GM19455 (cell line): ENCODE data around the gene GNS.

Source experiments
- ATAC-seq: cut with Tn5 transposase; IDR thresholded peaks from one replicate; pipeline ENCODE4 v1.9.1; 2021; ENCODE audit not compliant: unreplicated experiment

GNS gene

DNA sequence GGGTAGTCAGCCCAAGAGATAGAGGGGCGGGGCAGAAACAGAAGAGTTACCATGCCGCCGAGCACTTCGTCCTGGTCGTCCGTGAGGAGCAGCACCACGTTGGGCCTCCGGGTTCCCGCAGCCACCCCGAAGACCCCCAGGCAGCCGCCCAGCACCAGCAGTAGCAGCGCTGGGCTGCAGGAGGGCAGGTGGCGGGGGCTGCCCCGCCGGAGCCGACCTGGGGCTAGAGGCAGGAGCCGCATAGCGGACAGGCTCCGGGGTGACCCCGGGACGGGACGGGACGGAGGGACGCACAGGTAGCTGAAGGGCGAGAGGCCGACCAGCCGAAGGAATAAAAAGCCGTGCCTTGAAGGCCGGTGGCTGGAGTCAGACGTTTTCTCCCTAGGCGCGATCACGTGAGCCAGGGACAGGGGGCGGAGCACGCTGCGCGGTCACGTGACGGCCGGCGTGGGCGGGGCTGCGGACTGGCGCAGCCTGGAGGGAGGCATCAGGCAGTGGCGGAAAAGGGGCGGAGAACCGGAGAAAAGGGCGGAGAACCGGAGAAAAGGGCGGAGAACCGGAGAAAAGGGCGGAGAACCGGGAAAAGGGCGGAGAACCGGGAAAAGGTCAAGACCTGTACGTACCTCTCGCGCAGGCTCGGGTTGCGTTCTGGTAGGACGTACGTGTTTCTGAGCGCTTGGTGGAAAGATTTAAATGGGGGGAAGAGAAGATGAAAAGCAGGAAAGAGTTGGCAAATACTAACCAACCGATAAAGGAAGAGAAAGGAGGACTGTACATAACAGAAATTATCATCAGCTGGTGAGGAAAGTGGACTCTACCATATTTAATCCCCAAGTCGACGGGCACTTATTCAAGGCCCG lies at the start of gene GNS:
Gene GNS, minus strand, starts transcription at position 372 of the 860 bp plus-strand sequence. Its CDS starts 130 bp downstream, at position 242.
- peak; percentile 82 for ATAC-seq

DNA sequence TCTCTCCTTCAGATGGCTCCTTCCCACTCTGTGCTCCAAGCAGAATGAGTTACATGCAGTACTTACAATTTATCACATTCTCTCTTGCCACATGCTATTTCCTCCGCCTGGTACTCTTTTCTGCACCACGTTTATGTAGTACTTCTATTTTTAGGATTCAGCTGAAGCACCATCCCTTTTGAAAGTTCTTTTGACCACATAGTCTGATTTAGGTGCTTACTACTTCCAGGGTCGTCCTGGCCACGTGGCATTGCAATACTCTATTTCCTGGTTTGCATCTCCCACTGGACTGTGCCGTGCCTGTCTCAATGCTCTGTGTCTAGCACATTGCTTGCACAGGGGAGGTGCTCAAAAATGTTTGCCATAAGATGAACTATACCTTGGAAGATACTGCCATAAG lies 48.9 kb upstream of the GNS start:
- no peak for ATAC-seq

DNA sequence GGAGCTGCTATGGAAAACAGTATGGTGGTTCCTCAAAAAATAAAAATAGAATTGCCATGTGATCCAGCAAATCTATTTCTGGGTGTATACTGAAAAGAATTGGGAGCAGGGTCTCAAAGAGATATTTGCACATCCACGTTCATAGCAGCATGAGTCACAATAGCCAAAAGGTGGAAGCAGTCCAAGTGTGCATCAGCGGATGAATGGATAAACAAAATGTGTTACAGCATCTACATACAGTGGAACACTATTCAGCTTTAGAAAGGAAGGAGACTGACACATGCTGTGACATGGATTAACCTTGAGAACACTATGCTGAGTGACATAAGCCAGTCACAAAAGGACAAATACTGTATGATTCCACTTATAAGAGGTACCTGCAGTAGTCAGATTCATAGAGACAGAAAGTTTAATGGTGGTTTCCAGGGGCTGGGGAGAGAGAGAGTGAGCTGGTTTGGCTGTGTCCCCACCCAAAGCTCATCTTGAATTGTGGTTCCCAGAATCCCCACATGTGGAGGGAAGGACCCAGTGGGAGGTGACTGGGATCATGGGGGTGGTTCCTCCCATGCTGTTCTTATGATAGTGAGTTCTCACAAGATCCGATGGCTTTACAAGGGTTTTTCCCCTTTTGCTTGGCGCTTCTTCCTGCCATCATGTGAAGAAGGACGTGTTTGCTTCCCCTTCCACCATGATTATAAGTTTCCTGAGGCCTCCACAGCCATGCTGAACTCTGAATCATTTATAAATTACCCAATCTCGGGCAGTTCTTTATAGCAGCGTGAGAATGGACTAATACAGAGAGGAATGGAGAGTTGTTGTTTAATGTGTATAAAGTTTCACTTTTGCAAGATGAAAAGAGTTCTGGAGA lies 47.6 kb upstream of the GNS start:
- ATAC-seq, result no peak

DNA sequence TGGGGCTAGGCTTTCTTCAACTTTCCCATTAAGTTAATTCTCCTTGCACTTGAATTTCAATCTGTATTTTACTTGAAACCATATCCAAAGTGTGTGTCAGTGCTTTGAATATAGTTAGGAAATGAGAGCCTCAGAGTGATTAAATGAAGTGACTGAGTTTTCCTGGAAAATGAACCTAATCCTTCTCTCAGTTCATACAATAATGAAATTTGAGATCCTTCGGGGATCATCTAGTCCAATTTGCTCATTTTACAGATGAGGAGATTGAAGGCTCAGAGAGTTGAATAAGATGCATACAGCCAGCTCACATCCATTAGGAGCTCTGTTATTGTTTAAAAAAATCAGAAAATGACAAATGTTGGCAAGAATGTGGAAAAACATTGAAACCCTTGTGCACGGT lies 47.0 kb upstream of the GNS start:
- no peak for ATAC-seq

DNA sequence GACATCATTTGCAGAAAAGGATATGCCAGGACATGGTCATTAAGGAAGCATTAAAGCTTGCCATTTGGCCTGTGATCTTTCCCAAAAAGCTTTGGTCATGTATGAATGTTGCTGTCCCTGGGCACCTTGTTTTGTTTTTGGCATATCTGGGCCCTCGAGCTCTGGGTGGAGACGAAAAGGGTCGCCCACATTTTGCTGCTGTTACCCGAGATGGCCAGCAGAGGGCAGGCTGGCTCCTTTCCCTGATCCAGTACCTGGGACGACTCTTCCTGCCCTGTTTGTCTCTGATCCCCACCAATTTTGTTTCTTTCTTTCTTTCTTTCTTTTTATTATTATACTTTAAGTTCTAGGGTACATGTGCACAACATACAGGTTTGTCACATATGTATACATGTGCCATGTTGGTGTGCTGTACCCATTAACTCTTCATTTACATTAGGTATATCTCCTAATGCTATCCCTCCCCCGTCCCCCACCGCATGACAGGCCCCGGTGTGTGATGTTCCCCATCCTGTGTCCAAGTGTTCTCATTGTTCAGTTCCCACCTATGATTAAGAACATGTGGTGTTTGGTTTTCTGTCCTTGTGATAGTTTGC lies 43.1 kb upstream of the GNS start:
- peak; percentile 57 for ATAC-seq

DNA sequence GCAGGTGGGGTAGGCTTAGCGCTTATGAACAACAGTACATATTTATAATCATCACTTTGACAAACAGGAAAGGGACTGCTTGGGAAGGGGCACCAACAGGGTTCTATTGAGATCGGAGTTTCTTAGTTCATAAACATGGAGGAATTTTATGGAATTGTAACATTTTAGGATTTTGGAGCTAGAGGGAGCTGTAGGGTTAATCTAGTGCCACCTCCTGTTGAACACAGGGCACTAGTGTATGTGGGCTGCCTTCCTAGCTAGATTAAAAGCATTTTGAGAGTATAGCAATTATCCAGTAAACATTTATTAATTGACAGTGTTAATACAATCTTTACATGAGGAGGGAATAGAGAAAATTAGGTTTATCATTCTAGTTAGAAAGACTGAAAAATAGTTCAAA lies 42.2 kb upstream of the GNS start:
- ATAC-seq, result no peak

DNA sequence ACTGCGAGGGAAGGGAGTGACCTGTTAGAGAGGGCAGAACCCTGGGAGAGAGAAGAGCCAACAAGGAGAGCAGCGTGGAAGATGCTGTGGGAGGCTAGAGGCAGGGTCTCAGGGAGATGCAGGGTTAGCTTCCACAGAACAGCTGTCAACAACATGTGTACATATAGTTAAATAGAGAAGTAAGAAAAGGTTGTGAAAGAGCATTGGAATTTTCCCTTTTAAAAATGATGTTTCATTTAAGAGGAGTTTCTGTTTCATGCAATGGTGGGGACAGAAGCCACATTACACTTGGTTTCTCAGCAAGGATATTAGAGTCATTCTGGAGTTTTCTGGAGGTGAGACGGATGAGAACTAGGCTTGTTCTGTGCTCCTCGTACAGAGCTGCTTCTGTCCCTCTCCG lies 41.4 kb upstream of the GNS start:
- no peak for ATAC-seq

DNA sequence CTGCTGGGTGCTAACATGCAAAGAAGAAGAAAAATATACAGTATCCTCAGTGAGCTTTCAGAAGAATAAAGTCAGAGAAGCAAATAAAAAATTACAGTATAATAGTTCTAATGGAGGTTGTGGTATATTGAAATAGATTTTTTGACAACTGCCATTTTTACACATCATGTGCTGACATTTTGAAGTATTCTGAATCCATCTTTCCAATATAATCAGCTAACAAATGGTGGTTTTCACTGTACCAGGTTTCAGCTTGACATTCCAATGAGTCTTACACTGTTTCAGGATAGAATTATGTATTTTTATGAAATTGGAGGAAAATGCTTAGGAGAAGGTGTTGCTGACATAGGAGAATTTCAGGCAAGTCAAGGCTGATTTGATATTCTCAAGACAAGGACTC lies 39.0 kb upstream of the GNS start:
- ATAC-seq, result no peak

DNA sequence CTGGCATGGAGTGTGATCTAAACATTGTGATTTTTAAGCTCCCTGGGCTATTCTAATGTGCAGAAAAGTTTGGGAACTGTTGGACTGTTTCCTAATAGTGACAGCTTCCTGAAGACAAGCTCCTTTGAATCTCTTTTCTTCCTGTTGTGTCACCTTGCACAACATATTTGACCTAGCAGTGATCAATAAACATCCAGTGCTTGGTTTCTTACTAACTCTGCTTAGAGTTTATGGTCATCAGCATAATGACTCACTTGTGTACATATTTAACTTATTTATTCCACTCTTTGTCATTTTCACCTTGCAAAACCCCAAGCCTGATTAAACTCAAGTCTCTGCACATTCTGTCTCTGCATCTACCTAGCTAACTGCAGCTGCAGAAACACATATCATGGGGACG lies 38.0 kb upstream of the GNS start:
- ATAC-seq, result no peak

DNA sequence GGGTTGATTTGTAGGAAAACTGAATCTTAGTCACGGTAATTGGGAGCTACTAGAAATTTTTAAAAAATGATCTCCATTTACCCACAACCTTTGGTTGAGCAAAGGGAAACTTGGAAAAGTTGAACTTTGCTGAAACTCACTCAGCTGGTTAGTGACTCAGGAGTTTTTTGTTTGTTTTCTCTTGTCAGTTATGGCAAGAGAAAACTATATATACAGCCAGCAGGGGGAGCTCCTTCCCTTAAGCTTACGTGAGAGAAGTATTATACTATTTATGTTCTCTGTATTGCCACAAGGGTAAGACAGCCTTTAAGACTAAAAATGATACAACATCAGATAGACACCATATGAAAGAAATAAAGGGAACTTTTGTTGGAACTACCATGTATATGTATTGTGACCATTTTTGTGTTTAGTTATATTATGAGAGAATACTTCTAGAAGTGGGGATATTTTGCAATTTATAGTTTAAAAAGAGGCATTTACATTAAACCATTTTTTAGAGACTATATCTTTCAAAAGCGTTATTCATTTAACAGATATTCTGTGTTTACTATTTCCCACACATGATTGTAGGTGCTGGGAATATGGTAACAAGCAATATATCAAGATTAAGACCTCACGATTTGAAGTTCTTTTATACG lies 37.1 kb upstream of the GNS start:
- ATAC-seq, result no peak

DNA sequence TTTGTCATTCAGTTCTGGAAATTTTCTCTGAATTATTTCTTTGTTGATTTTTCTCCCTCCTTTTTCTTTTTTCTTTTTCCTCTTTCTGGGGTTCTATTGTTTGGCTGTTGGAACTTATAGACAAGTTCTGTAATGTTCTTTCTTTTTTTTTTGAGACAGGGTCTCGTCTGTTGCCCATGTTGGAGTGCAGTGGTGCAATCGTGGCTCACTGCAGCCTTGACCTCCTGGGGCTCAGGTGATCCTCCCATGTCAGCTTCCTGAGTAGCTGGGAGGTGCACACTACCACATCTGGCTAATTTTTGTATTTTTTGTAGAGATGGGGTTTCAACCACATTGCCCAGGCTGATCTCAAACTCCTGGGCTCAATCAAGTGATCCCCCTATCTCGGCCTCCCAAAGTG lies 35.1 kb upstream of the GNS start:
- ATAC-seq, result no peak

DNA sequence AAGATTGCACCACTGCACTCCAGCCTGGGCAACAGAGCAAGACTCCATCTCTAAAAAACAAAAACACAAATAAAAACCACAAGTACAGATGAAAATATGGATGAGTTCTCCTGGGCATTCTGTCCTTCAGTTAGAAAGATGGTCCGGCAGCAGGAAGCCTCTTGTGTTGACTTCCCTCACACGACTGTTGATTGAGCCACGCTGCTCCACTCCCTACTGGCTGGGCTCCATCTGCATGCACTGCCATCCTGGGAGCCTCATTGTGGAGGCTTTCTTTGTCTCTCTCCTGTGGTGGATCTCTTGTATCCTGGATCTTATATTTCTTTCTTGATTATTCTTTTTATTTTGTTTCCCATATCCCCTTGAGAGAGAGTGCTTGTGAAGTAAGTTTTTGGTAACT lies 34.4 kb upstream of the GNS start:
- ATAC-seq, result no peak

DNA sequence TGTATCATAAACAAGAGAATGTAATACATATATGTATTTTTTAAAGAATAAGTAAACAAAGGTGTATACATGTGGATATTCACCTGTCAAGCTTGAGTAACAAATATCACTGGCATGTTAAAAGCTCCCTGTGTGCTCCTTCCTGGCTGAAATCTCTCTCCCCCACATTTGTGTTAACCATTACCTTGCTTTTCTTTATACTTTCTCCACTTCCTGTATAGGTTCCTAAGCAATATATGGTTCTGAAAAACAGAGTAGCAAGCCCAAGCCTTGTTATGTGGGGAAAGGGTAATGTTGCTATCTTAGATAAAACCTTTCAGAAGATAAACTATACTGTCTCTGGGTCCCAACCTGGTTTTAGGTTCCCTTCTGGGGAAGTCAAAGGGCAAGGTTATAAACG lies 32.9 kb upstream of the GNS start:
- ATAC-seq, result no peak

DNA sequence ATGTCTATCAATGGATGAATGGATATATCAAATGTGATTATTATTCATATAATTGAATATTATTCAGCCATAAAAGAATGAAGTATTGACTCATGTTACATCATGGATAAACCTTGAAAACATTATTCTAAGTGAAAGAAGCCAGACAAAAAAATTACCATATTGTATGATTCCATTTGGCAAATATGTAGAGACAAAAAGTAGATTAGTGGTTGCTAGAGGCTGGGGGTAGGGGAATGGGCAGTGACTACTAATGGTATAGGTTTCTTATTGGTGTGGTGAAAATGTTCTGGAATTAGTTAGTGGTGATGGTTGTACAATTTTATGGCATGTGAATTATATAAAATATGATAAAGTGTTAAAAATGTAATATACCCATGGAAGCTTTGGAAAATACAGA lies 31.8 kb upstream of the GNS start:
- ATAC-seq, result no peak

DNA sequence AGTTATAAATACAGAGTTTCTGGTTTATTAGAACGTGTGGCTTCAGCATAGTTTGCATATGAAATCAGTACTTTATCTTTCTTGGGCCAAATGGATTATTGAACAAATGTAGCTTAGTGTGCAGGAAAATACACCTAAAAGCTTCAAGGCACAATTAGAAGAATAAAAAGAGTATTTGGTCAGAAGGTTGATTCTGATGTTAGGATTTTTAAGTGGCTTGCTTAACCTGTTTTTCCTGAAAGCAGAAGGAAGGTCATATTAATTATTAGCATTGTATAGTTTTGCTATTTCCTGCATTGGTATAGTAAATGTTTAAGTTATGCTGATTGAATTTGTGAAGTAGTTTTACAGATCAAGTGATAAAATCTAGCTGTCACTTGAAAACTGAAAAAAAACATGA lies 31.0 kb upstream of the GNS start:
- ATAC-seq, result no peak

DNA sequence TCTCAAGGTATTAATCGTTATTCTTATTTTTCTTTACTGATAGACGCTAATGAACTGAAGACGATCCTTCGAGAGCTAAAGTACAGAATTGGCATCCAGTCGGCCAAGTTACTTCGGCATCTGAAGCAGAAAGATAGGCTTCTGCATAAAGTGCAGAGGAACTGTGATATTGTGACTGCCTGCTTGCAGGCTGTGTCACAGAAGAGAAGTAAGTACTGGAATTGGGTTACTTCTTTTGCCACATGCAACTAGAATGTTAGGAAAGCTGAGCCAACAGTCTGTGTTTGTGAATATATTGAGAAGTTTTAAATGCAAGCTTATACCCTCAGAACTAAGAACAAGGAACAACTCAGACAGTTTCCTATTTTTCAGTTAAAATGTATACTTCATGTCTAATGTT lies 26.6 kb upstream of the GNS start:
- no peak for ATAC-seq

DNA sequence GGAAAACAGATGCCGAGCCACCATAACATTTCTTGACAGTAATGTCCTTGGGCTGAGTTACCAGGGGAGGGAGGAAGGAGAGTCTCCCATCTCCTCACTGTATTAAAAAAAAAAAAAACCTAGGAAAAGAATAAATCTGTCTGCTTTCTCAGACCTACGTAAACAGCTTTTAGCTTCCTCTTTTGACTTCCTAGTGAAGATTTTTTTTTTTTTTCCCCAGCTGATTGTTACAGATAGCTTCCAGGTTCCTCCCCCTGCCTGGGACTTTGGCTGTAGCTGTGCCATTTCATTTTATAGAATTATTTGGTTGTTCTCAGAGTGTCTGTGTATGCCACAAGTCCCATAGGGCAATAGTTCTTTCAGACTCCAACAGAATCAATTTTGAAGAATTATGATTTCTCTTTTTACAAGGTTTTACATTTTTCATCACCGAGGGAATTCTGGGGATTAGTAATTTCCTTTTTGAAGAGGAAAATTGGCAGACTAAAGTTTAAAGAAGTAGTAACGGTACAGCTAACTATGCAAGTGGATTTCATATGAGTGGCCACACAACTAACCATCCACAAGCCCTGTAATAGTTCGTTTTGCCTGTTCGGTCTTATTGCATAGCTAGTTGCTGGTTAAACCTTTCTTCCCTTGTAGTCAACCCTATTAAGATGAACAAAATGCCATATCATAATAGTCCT lies 23.1 kb upstream of the GNS start:
- ATAC-seq, result no peak

DNA sequence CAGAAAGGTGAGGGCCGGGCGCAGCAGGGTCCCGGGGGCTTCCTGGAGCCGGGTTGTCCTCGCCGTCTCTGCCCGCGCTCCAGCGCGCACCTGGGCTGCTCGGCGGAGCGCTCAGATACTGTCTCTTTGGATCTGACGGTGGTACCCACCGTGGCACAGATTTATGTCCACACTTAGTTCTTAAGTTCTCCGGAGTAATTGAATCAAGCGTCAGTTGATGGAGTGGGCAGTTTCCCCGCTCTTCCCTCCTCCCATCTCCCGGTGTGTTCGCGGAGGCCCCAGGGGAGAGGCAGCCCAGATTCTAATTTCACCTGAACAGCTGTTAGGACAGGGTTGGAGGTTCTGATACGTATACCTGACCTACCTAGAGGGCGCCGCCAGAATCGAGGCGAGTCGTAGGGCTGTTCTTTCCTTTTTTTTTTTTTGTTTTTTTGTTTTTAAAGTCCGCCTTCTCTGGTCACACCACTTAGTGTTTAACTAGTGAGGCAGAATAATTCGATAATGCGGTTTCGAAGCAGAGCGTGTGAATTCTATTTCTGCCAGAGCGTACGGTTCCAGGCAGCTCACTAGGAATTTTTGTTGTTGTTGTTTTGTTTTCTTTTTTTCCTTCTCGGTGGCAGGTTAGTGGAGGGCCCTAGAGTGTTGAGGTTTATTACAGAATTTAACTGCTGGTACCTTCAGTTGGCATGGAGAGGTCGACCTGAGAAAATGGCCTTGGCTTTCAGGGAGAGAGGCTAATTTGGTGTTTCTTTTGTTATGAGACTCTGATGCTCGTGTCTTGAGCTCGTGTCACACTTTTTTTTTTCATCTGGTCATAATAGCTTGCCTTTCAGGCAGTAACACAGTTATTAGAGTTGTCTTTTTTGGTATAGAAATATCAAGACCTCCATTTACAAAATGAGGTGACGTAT lies 22.3 kb upstream of the GNS start:
- peak; percentile 29 for ATAC-seq

DNA sequence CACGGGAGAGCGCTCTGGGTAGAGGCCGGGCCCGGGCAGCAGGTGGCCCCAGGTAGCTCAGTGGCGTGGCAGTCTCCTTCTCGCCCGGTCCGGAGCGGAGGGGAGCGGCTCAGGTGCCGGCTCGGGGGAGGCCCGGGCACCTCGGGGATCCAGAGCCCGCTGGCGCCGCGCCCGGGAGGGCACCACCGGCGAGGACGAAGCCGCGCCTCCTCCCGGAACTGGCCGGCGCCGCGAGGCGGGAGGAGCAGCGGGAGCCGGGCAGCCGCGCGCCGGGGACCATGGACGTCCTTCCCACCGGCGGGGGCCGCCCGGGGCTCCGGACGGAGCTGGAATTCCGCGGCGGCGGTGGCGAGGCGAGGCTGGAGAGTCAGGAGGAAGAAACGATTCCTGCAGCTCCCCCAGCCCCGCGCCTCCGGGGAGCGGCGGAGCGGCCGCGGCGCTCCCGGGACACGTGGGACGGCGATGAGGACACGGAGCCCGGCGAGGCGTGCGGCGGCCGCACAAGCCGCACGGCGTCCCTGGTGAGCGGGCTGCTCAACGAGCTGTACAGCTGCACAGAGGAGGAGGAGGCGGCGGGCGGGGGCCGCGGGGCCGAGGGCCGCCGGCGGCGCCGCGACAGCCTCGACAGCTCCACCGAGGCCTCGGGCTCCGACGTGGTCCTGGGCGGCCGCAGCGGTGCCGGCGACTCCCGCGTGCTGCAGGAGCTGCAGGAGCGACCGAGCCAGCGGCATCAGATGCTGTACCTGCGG lies 21.5 kb upstream of the GNS start:
- ATAC-seq, result peak; percentile 59
